B cell (primary cell): ENCODE measurements around the gene RS1. TPM values are rescaled to one million over a fixed set of nuclear protein-coding genes. Genes with fewer than 3 reads are reported as not detected.

Source experiments
- ATAC-seq: fragments of 200-7000 bp; cut with Tn5 transposase; one replicate; pipeline ENCODE4 v1.10.0; 2021; ENCODE audit warnings: low read depth, mild to moderate bottlenecking, moderate number of reproducible peaks, moderate library complexity
- CTCF ChIA-PET: fragments of 350-600 bp; sonication (Branson Sonifier 250); formaldehyde crosslinking; loops from one replicate; lab custom pipeline; 2021; ENCODE audit warnings: antibody characterized with exemption, inconsistent platforms; lab: Charles Lee
- POLR2A ChIA-PET: fragments of 350-600 bp; sonication (Branson Sonifier 250); formaldehyde crosslinking; loops from one replicate; lab custom pipeline; 2021; ENCODE audit warnings: antibody characterized with exemption; lab: Charles Lee
- DNase-seq: peaks from one replicate; pipeline ENCODE4 v3.0.0; 2013
- H2AFZ ChIP-seq: 2 replicates; pipeline ENCODE4 v1.6.1; 2012; ENCODE audit warnings: mild to moderate bottlenecking, low read depth, low read length; ENCODE audit not compliant: insufficient read depth, poor library complexity, severe bottlenecking
- H3K27ac ChIP-seq, 2 donors: 1 replicate in 1 of 2; 2 replicates in 1 of 2; pipeline ENCODE4 v1.5.1; 2012 to 2013; ENCODE audit warnings: low read length in 2 of 2, mild to moderate bottlenecking in 2 of 2, moderate library complexity in 1 of 2
- H3K27me3 ChIP-seq, 4 experiments: fragments of 200-600 bp in 1 of 4; sonication (generic) in 1 of 4; replicated peaks in 1 of 4; 1 replicate in 2 of 4; 2 replicates in 2 of 4; pipeline versions ENCODE4 v1.6.1 to v1.7.0; 2013 to 2016; ENCODE audit warnings: low read length in 3 of 4, mild to moderate bottlenecking in 2 of 4, mixed read lengths in 1 of 4, moderate library complexity in 1 of 4; ENCODE audit not compliant: insufficient read depth in 4 of 4, control insufficient read depth in 3 of 4; ENCODE audit errors: control extremely low read depth in 1 of 4
- H3K36me3 ChIP-seq, 2 experiments: replicated peaks in 1 of 2; 1 replicate in 1 of 2; 2 replicates in 1 of 2; pipeline versions ENCODE4 v1.6.1 to v1.7.1; 2013; ENCODE audit warnings: low read length in 1 of 2; ENCODE audit not compliant: insufficient read depth in 2 of 2, control insufficient read depth in 1 of 2; ENCODE audit errors: control extremely low read depth in 1 of 2, extremely low read depth in 1 of 2
- H3K4me1 ChIP-seq, 2 donors: fragments of 200-600 bp in 1 of 2; sonication (generic) in 1 of 2; 1 replicate in 1 of 2; 2 replicates in 1 of 2; pipeline versions ENCODE4 v1.5.1 to v1.6.1; 2013 to 2017; ENCODE audit warnings: low read length in 2 of 2; ENCODE audit not compliant: control insufficient read depth in 2 of 2, insufficient read depth in 2 of 2
- H3K4me2 ChIP-seq: replicated peaks from 2 replicates; pipeline ENCODE3; 2012; ENCODE audit warnings: mild to moderate bottlenecking, low read depth, low read length; ENCODE audit not compliant: poor library complexity, severe bottlenecking
- H3K4me3 ChIP-seq, 5 experiments: fragments of 200-600 bp in 1 of 5; sonication (generic) in 1 of 5; 1 replicate in 3 of 5; 2 replicates in 2 of 5; pipeline versions ENCODE4 v1.5.1 to v1.7.0; 2011 to 2016; ENCODE audit warnings: low read length in 4 of 5, mild to moderate bottlenecking in 4 of 5, low read depth in 2 of 5, control low read depth in 1 of 5, moderate library complexity in 1 of 5; ENCODE audit not compliant: insufficient read depth in 1 of 5; ENCODE audit errors: control extremely low read depth in 1 of 5, extremely low read depth in 1 of 5
- H3K79me2 ChIP-seq: fragments of 200-600 bp; sonication (generic); one replicate; pipeline ENCODE4 v1.6.0; 2016; ENCODE audit warnings: low read length; ENCODE audit not compliant: control insufficient read depth, insufficient read depth
- H3K9ac ChIP-seq: fragments of 200-600 bp; sonication (generic); 2 replicates; pipeline ENCODE4 v1.6.1; 2017; ENCODE audit warnings: mild to moderate bottlenecking, low read length, moderate library complexity
- H3K9me3 ChIP-seq, 3 donors: one replicate each; pipeline versions ENCODE4 v1.6.1 to v1.7.1; 2013; ENCODE audit warnings: low read length in 2 of 3; ENCODE audit not compliant: control insufficient read depth in 2 of 3, insufficient read depth in 1 of 3; ENCODE audit errors: control extremely low read depth in 1 of 3
- H4K20me1 ChIP-seq: 2 replicates; pipeline ENCODE4 v1.6.0; 2012; ENCODE audit warnings: mild to moderate bottlenecking, low read length; ENCODE audit not compliant: insufficient read depth, control insufficient read depth, poor library complexity, severe bottlenecking
- H3K27ac Mint-ChIP-seq: one replicate; pipeline ENCODE4 v1.8.0; 2021; ENCODE audit warnings: mixed read lengths
- H3K27me3 Mint-ChIP-seq: one replicate; pipeline ENCODE4 v1.8.0; 2021; ENCODE audit warnings: mixed read lengths
- H3K4me1 Mint-ChIP-seq: one replicate; pipeline ENCODE4 v1.8.0; 2021; ENCODE audit warnings: mixed read lengths
- H3K4me3 Mint-ChIP-seq: one replicate; pipeline ENCODE4 v1.8.0; 2021; ENCODE audit warnings: mixed read lengths
- H3K9me3 Mint-ChIP-seq: one replicate; pipeline ENCODE4 v1.8.0; 2022; ENCODE audit warnings: mixed read lengths; ENCODE audit not compliant: insufficient read depth
- EZH2 ChIP-seq: IDR thresholded peaks from 2 replicates; pipeline ENCODE4 v1.6.1; 2012; ENCODE audit warnings: borderline replicate concordance, low read depth, mild to moderate bottlenecking, moderate library complexity, low read length; ENCODE audit not compliant: insufficient read depth, poor library complexity, severe bottlenecking
- WGBS: methylation state at CpG from one replicate; pipeline ENCODE4 v1.1.5; 2013; ENCODE audit warnings: missing lambda C conversion rate; ENCODE audit not compliant: insufficient coverage; 5-methylcytosine and 5-hydroxymethylcytosine counted together
- intact Hi-C: fragments of 100-400 bp; cut with micrococcal nuclease; formaldehyde crosslinking; loops from one replicate; pipeline ENCODE4 v1.10.0; 2022
- polyA plus RNA-seq: library from polyadenylated mRNA; depleted of rRNA; stranded (reverse); fragments of >200 nt; gene quantifications from 2 replicates; pipeline ENCODE4 v1.2.3, GENCODE V29; 2012
- total RNA-seq, 2 donors: library from RNA; stranded (reverse); fragments of 120-200 nt in 1 of 2; gene quantifications; 1 replicate in 1 of 2; 2 replicates in 1 of 2; pipeline versions ENCODE4 v1.2.3 to v1.2.4, GENCODE V29; 2013 to 2022
- TF ChIP-seq, protein P1 (sequence below): fragments of 200-600 bp; IDR thresholded peaks from one replicate; pipeline ENCODE4 v1.8.0; 2022; ENCODE audit warnings: antibody characterized with exemption, mild to moderate bottlenecking

RS1 gene
- total and polyA plus RNA-seq, 2 donors (not counting 1 experiment from before 2014, with no cell fraction given) = not detected

DNA sequence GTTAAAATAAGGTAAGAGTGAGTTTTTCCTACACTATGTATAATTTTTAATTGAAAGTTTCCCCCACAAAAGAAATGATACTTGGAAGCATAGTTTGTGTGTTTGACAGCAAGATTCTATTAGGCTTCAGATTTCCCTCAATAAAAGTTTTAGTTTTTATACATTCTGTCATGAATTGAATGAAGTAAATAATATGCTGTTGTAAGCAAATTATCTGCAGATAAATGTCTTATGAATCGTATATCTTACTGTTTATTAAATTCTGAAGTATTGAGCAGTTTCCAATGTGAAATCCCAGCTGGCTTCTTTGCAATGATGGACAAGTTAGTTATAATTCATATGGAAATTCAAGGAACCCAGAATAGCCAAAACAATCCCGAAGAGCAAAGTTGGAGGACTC lies 33.5 kb downstream of the RS1 start:
- intact Hi-C loops = no loop called here
- no peak overlapping the region for H3K9ac ChIP-seq
- no peak overlapping the region for H3K4me2 ChIP-seq
- H3K27me3 ChIP-seq = no peaks in the 10 kb centered on the region
- Mint-ChIP-seq H3K27me3 (no peaks in the 10 kb centered on the region), H3K9me3 (no peaks in the 10 kb centered on the region), H3K27ac (no peak overlapping the region), H3K4me1 (no peaks in the 10 kb centered on the region), H3K4me3 (no peak overlapping the region)
- no peak for DNase-seq
- ATAC-seq = no peak
- H3K4me3 ChIP-seq = no peak overlapping the region
- TF ChIP-seq, protein P1, sequence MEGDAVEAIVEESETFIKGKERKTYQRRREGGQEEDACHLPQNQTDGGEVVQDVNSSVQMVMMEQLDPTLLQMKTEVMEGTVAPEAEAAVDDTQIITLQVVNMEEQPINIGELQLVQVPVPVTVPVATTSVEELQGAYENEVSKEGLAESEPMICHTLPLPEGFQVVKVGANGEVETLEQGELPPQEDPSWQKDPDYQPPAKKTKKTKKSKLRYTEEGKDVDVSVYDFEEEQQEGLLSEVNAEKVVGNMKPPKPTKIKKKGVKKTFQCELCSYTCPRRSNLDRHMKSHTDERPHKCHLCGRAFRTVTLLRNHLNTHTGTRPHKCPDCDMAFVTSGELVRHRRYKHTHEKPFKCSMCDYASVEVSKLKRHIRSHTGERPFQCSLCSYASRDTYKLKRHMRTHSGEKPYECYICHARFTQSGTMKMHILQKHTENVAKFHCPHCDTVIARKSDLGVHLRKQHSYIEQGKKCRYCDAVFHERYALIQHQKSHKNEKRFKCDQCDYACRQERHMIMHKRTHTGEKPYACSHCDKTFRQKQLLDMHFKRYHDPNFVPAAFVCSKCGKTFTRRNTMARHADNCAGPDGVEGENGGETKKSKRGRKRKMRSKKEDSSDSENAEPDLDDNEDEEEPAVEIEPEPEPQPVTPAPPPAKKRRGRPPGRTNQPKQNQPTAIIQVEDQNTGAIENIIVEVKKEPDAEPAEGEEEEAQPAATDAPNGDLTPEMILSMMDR = no peak
- no peak for TF ChIP-seq EZH2
- WGBS = no CpG with 5 or more reads among the region's 2 CpGs
- ChIA-PET POLR2A (no interaction called here), CTCF (no interaction called here)
- no peaks in the 10 kb centered on the region for H3K36me3 ChIP-seq
- H3K4me1 ChIP-seq = no peaks in the 10 kb centered on the region
- no peaks in the 10 kb centered on the region for H4K20me1 ChIP-seq
- no peak overlapping the region for H2AFZ ChIP-seq
- no peaks in the 10 kb centered on the region for H3K9me3 ChIP-seq
- H3K27ac ChIP-seq = no peak overlapping the region
- H3K79me2 ChIP-seq = no peaks in the 10 kb centered on the region

DNA sequence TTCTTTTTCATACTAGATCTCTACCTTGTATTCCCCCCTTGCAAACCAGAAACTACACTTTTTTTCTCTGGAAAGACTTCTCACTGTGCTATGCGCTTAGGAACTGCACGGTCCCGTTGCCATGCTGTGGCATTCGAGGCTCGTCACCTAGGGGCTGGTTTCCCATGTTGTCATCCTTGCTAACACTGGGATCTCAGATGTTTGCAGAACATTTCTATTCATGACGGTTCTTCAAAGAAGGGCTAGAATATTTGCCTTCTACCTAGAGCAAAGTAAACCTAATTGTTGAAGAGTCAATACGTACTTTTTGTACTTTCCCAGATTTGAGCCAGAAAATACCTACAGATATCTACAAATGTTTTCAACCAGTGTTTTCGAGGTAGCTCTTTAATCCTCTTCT lies 41.0 kb downstream of the RS1 start:
- Mint-ChIP-seq H3K4me1 (no peaks in the 10 kb centered on the region), H3K27ac (no peak overlapping the region), H3K4me3 (no peak overlapping the region), H3K27me3 (no peaks in the 10 kb centered on the region), H3K9me3 (no peaks in the 10 kb centered on the region)
- Histone ChIP-seq H3K9ac (no peak overlapping the region), H2AFZ (no peak overlapping the region), H3K79me2 (no peaks in the 10 kb centered on the region), H3K4me3 (no peak overlapping the region), H3K27me3 (no peaks in the 10 kb centered on the region), H3K9me3 (no peaks in the 10 kb centered on the region), H3K4me2 (no peak overlapping the region), H4K20me1 (no peaks in the 10 kb centered on the region), H3K4me1 (no peaks in the 10 kb centered on the region), H3K36me3 (peaks cover 0 to 3% of the 10 kb centered on the region in 2 experiments), H3K27ac (no peak overlapping the region)
- intact Hi-C loops = no loop called here
- ATAC-seq = no peak
- ChIA-PET POLR2A (no interaction called here), CTCF (no interaction called here)
- DNase-seq = no peak
- WGBS = 88% methylated on average over 4 of the region's 8 CpGs
- TF ChIP-seq EZH2 = no peak
